Neuronal stem cell (in vitro differentiated cells): ENCODE measurements around the gene SH3TC1. TPM values are rescaled to one million over a fixed set of nuclear protein-coding genes. Genes with fewer than 3 reads are reported as not detected.

Experiments
- DNase-seq: peaks from one replicate; pipeline ENCODE4 v3.0.0-alpha.2; 2013; ENCODE audit warnings: low spot score
- H2AFZ ChIP-seq: one replicate; pipeline ENCODE4 v1.6.1; 2013; ENCODE audit warnings: mild to moderate bottlenecking, low read length, inconsistent platforms
- H2AK5ac ChIP-seq: 2 replicates; pipeline ENCODE4 v1.6.1; 2013; ENCODE audit warnings: low read depth, mild to moderate bottlenecking, inconsistent platforms, low read length, moderate library complexity, mixed read lengths
- H2BK120ac ChIP-seq: 2 replicates; pipeline ENCODE4 v1.6.1; 2013; ENCODE audit warnings: low read depth, mild to moderate bottlenecking, inconsistent platforms, low read length, moderate library complexity, mixed read lengths
- H2BK12ac ChIP-seq: one replicate; pipeline ENCODE4 v1.6.1; 2013; ENCODE audit warnings: low read length, inconsistent platforms
- H2BK15ac ChIP-seq: 2 replicates; pipeline ENCODE4 v1.6.1; 2013; ENCODE audit warnings: mild to moderate bottlenecking, low read length, inconsistent platforms, mixed read lengths
- H2BK5ac ChIP-seq: one replicate; pipeline ENCODE4 v1.6.1; 2013; ENCODE audit warnings: inconsistent platforms, mild to moderate bottlenecking, low read length, moderate library complexity
- H3K14ac ChIP-seq: one replicate; pipeline ENCODE4 v1.6.1; 2013; ENCODE audit warnings: low read length, inconsistent platforms
- H3K18ac ChIP-seq: 2 replicates; pipeline ENCODE4 v1.6.1; 2013; ENCODE audit warnings: low read length, inconsistent platforms
- H3K23ac ChIP-seq: 2 replicates; pipeline ENCODE4 v1.6.1; 2013; ENCODE audit warnings: low read depth, mild to moderate bottlenecking, mixed read lengths, low read length, inconsistent platforms; ENCODE audit not compliant: poor library complexity
- H3K27ac ChIP-seq: replicated peaks from 3 replicates; pipeline ENCODE4 v1.5.1; 2013; ENCODE audit warnings: low read length, inconsistent platforms
- H3K27me3 ChIP-seq, 3 experiments: 2 replicates each; pipeline ENCODE4 v1.6.1; 2013; ENCODE audit warnings: low read length in 3 of 3, mild to moderate bottlenecking in 2 of 3, inconsistent platforms in 1 of 3, low read depth in 1 of 3, mixed read lengths in 1 of 3, moderate library complexity in 1 of 3; ENCODE audit not compliant: control insufficient read depth in 3 of 3, insufficient read depth in 3 of 3
- H3K36me3 ChIP-seq, 2 donors: replicated peaks in 1 of 2; 2 replicates each; pipeline ENCODE4 v1.6.1; 2013; ENCODE audit warnings: low read length in 2 of 2; ENCODE audit not compliant: control insufficient read depth in 2 of 2, insufficient read depth in 2 of 2
- H3K4ac ChIP-seq: 2 replicates; pipeline ENCODE4 v1.6.1; 2013; ENCODE audit warnings: inconsistent platforms, mild to moderate bottlenecking, low read length, moderate library complexity
- H3K4me1 ChIP-seq, 2 donors: 1 replicate in 1 of 2; 2 replicates in 1 of 2; pipeline ENCODE4 v1.6.1; 2013; ENCODE audit warnings: low read length in 2 of 2, low read depth in 1 of 2; ENCODE audit not compliant: control insufficient read depth in 2 of 2, insufficient read depth in 1 of 2
- H3K4me2 ChIP-seq: one replicate; pipeline ENCODE4 v1.6.1; 2013; ENCODE audit warnings: mild to moderate bottlenecking, low read length, inconsistent platforms; ENCODE audit not compliant: insufficient read depth, poor library complexity, severe bottlenecking
- H3K4me3 ChIP-seq, 2 donors: 2 replicates each; pipeline ENCODE4 v1.5.1; 2013; ENCODE audit warnings: low read length in 2 of 2, mild to moderate bottlenecking in 2 of 2, inconsistent platforms in 1 of 2, moderate library complexity in 1 of 2
- H3K79me1 ChIP-seq: one replicate; pipeline ENCODE4 v1.6.1; 2013; ENCODE audit warnings: low read depth, mild to moderate bottlenecking, inconsistent platforms, low read length, moderate library complexity
- H3K9ac ChIP-seq: one replicate; pipeline ENCODE4 v1.6.1; 2013; ENCODE audit warnings: mild to moderate bottlenecking, low read depth, low read length, inconsistent platforms; ENCODE audit not compliant: poor library complexity
- H3K9me3 ChIP-seq, 2 donors: replicated peaks in 1 of 2; 2 replicates each; pipeline versions ENCODE3 to v1.6.1; 2013; ENCODE audit warnings: low read length in 2 of 2, mild to moderate bottlenecking in 2 of 2, inconsistent platforms in 1 of 2, low read depth in 1 of 2, mixed read lengths in 1 of 2, moderate library complexity in 1 of 2; ENCODE audit not compliant: control insufficient read depth in 2 of 2, insufficient read depth in 1 of 2
- H4K8ac ChIP-seq: one replicate; pipeline ENCODE4 v1.6.1; 2013; ENCODE audit warnings: low read depth, mild to moderate bottlenecking, inconsistent platforms, low read length, moderate library complexity
- H4K91ac ChIP-seq: one replicate; pipeline ENCODE4 v1.6.1; 2013; ENCODE audit warnings: low read length, low read depth, mild to moderate bottlenecking, inconsistent platforms; ENCODE audit not compliant: poor library complexity
- WGBS, 2 donors: extraction: QIAGEN DNeasy Blood & Tissue Kit; methylation state at CpG; one replicate each; pipeline ENCODE4 v1.1.7; 2013; ENCODE audit warnings: missing lambda C conversion rate in 2 of 2, mixed read lengths in 1 of 2; ENCODE audit not compliant: insufficient read length in 2 of 2, insufficient replicate concordance in 1 of 2; ENCODE audit errors: extremely low coverage in 2 of 2; 5-methylcytosine and 5-hydroxymethylcytosine counted together
- polyA plus RNA-seq, 2 experiments: library from polyadenylated mRNA; stranded (reverse); fragments of 200-250 nt; gene quantifications; one replicate each; pipeline ENCODE4 v1.2.3, GENCODE V29; 2013

The SH3TC1 gene
- polyA plus RNA-seq (2013, experiment 1 of 2) = 0.13 TPM
- 0.08 TPM for polyA plus RNA-seq (2013, experiment 2 of 2)

- H3K4me3 ChIP-seq = peak within 1 kb of the TSS in 1 of 2 donors; percentile 5
- peaks cover 7 to 22% of the 10 kb centered on the region in 2 donors for H3K4me1 ChIP-seq
- peak within 1 kb of the TSS; percentile 49 for H2BK5ac ChIP-seq
- H3K4me2 ChIP-seq = no peak within 1 kb of the TSS
- no peak within 1 kb of the TSS for H3K27ac ChIP-seq
- peaks cover 1% of the 10 kb centered on the region for H3K79me1 ChIP-seq
- DNase-seq = no peak
- H2AFZ ChIP-seq = peak within 1 kb of the TSS; percentile 94
- peak within 1 kb of the TSS; percentile 86 for H3K9ac ChIP-seq
- H4K8ac ChIP-seq = peak within 1 kb of the TSS; percentile 97
- no CpG with 5 or more reads among the region's 32 CpGs for WGBS, 2 donors
- H2BK120ac ChIP-seq = no peak within 1 kb of the TSS
- H2AK5ac ChIP-seq = peak within 1 kb of the TSS; percentile 90
- no peaks in the 10 kb centered on the region for H3K9me3 ChIP-seq
- peak within 1 kb of the TSS; percentile 86 for H2BK12ac ChIP-seq
- H3K23ac ChIP-seq = peak within 1 kb of the TSS; percentile 32
- peaks cover 0 to 6% (median 0%) of the 10 kb centered on the region in 3 experiments for H3K27me3 ChIP-seq
- H3K4ac ChIP-seq = peak within 1 kb of the TSS; percentile 31
- peak within 1 kb of the TSS; percentile 93 for H2BK15ac ChIP-seq
- no peaks in the 10 kb centered on the region for H3K36me3 ChIP-seq
- H3K18ac ChIP-seq = peak within 1 kb of the TSS; percentile 70
- H3K14ac ChIP-seq = peak within 1 kb of the TSS; percentile 86
- peak within 1 kb of the TSS; percentile 82 for H4K91ac ChIP-seq
These were observed at the start of gene SH3TC1 for GRCh38 chr4:8198906-8199593. SH3TC1 (plus strand) TSS chr4:8199290; CDS start chr4:8205195, 5,905 bp downstream.

DNA sequence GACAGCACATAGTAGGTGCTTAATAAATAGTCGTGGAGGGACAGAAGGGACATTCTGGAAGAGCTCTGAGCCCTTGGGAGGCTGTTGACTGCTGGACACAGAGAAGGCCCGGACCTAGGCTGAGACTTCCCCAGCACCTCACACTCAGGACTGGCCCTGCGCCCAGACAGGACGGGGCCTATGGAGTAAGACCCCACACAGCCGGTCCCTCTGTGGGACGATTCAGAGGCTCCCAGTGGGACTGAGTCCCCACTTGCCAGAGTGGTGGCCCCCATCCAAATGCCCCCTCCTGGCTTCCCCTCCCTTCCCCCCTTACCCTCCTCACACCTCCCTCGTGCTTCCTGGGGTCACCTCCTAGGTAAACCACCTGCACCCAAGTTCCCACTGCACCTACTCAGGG, 49.4 kb upstream of the SH3TC1 start:
- H4K91ac ChIP-seq = no peak overlapping the region
- H2AK5ac ChIP-seq = no peak overlapping the region
- H2BK5ac ChIP-seq = no peak overlapping the region
- H3K4ac ChIP-seq = no peak overlapping the region
- H2AFZ ChIP-seq = no peak overlapping the region
- WGBS, 2 donors = no CpG with 5 or more reads among the region's 7 CpGs
- H3K9ac ChIP-seq = no peak overlapping the region
- peaks cover 3% of the 10 kb centered on the region for H3K79me1 ChIP-seq
- H2BK15ac ChIP-seq = no peak overlapping the region
- no peak overlapping the region for H4K8ac ChIP-seq
- H3K9me3 ChIP-seq = no peaks in the 10 kb centered on the region
- no peak overlapping the region for H3K4me2 ChIP-seq
- no peak overlapping the region for H3K23ac ChIP-seq
- H3K4me1 ChIP-seq = peaks cover under 1 to 2% of the 10 kb centered on the region in 2 donors
- no peak overlapping the region for H3K14ac ChIP-seq
- H2BK120ac ChIP-seq = no peak overlapping the region
- no peak for DNase-seq
- no peak overlapping the region for H3K4me3 ChIP-seq
- H3K18ac ChIP-seq = no peak overlapping the region
- no peaks in the 10 kb centered on the region for H3K36me3 ChIP-seq
- no peak overlapping the region for H2BK12ac ChIP-seq
- peaks cover 0 to 69% (median 0%) of the 10 kb centered on the region in 3 experiments for H3K27me3 ChIP-seq
- H3K27ac ChIP-seq = no peak overlapping the region

DNA sequence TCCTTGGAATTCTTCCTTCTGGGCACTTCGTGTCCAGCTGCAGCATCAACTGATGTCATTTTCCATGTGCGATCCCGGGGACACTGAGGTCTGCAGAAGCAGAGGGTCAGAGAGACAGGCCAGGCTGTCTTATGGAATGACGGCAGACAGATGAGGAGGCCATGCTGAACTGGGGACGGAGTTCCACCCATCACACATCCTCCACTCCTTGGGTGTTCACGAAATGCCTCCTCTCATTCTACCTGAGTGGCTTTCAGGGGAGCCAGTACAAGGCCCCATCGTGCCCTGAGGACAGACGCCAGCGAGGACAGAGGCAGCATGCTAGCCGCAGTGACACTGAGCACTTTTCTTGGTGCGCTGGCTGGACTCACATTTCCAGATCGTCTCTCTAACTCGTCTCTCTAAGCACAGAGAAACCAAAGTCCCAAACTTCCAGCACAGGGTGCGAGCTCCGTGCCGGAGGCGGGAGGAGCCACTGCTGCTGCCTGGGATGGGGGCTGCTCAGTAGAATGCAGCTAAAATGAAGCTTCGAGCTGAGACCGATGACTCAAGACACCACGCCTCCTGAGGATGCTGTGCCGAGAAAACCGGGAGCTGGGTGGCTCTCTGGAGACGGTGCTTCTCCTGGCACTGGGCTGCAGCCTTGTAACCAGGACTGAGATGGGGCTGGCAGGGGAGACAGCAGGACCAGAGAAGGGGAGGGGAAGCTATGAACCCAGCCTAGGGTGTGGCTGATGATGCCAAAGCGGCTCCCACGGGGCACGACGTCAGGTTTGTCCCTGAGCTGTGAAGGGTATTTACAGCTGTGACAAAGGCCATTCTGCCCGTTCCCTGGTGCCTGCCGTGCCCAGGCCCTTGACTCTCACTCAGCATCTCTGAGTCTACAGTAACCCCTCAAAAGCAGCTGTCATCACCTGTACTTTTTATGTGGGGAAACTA, 48.7 kb upstream of the SH3TC1 start:
- H3K4me2 ChIP-seq = no peak overlapping the region
- peak overlapping the region; percentile 12 for H2AK5ac ChIP-seq
- no peak overlapping the region for H3K27ac ChIP-seq
- no peaks in the 10 kb centered on the region for H3K9me3 ChIP-seq
- H2AFZ ChIP-seq = no peak overlapping the region
- no CpG with 5 or more reads among the region's 29 CpGs for WGBS, 2 donors
- no peak overlapping the region for H4K8ac ChIP-seq
- no peak for DNase-seq
- H3K36me3 ChIP-seq = no peaks in the 10 kb centered on the region
- H2BK12ac ChIP-seq = no peak overlapping the region
- H3K14ac ChIP-seq = no peak overlapping the region
- H2BK5ac ChIP-seq = no peak overlapping the region
- no peak overlapping the region for H3K4me3 ChIP-seq
- H3K18ac ChIP-seq = peak overlapping the region; percentile 18
- no peak overlapping the region for H3K9ac ChIP-seq
- no peak overlapping the region for H4K91ac ChIP-seq
- H2BK15ac ChIP-seq = no peak overlapping the region
- peaks cover 3% of the 10 kb centered on the region for H3K79me1 ChIP-seq
- H3K4ac ChIP-seq = peak overlapping the region; percentile 7
- peaks cover 0 to 74% (median 0%) of the 10 kb centered on the region in 3 experiments for H3K27me3 ChIP-seq
- H3K23ac ChIP-seq = peak overlapping the region; percentile 7
- H3K4me1 ChIP-seq = no peaks in the 10 kb centered on the region
- no peak overlapping the region for H2BK120ac ChIP-seq
